Upper lobe of left lung (tissue), 4 donors: ENCODE results near the gene APPBP2.

Experiments
- CTCF ChIP-seq, 6 experiments: fragments of 450-650 bp in 4 of 6; fragments of 200-600 bp in 2 of 6; sonication (generic) in 2 of 6; IDR thresholded peaks; one replicate each; pipeline ENCODE4 v1.5.1; 2016 to 2019; ENCODE audit warnings: antibody characterized with exemption in 6 of 6
- EP300 ChIP-seq, 4 donors: sonication (generic); formaldehyde crosslinking; IDR thresholded peaks; one replicate each; pipeline ENCODE4 v1.5.1; 2017; ENCODE audit warnings: antibody characterized with exemption in 4 of 4, control low read depth in 2 of 4
- POLR2A ChIP-seq, 4 donors: fragments of 450-650 bp; IDR thresholded peaks; one replicate each; pipeline ENCODE4 v1.5.1; 2016 to 2017; ENCODE audit warnings: antibody characterized with exemption in 4 of 4, mild to moderate bottlenecking in 2 of 4
- POLR2AphosphoS5 ChIP-seq, 2 donors: sonication (generic); formaldehyde crosslinking; IDR thresholded peaks; one replicate each; pipeline ENCODE4 v1.5.1; 2017; ENCODE audit warnings: antibody characterized with exemption in 2 of 2

- TF ChIP-seq CTCF (IDR thresholded peaks at IDR 0.05) (no peak), EP300 (IDR thresholded peaks at IDR 0.05) (no peak), POLR2A (IDR thresholded peaks at IDR 0.05) (no peak), POLR2AphosphoS5 (IDR thresholded peaks at IDR 0.05) (no peak)
These were observed 61.7 kb downstream of the APPBP2 start for GRCh38 chr17:60464343-60464742.
